Transverse colon (tissue), 4 donors: ENCODE data around the gene GNAO1. TPM values are rescaled to one million over a fixed set of nuclear protein-coding genes. Genes with fewer than 3 reads are reported as not detected.

Experiments used
- DNase-seq: peaks from one replicate; pipeline ENCODE4 v3.0.0-alpha.2; 2019
- H3K27ac ChIP-seq, 4 donors: fragments of 200-600 bp; sonication (generic); 2 replicates each; pipeline ENCODE4 v1.5.1; 2016 to 2018; ENCODE audit warnings: inconsistent platforms in 4 of 4
- H3K27me3 ChIP-seq: fragments of 200-600 bp; sonication (generic); 2 replicates; pipeline ENCODE4 v1.5.1; 2017; ENCODE audit warnings: inconsistent platforms
- H3K36me3 ChIP-seq, 4 donors: fragments of 200-600 bp; sonication (generic); 2 replicates each; pipeline ENCODE4 v1.5.1; 2017 to 2019; ENCODE audit warnings: inconsistent platforms in 4 of 4
- H3K4me1 ChIP-seq, 4 donors: fragments of 200-600 bp; sonication (generic); 2 replicates each; pipeline ENCODE4 v1.5.1; 2017 to 2020; ENCODE audit warnings: inconsistent platforms in 4 of 4
- H3K4me3 ChIP-seq, 4 donors: fragments of 200-600 bp; sonication (generic); 1 replicate in 1 of 4; 2 replicates in 3 of 4; pipeline versions ENCODE4 v1.5.1 to v1.6.1; 2017 to 2019; ENCODE audit warnings: inconsistent platforms in 4 of 4
- H3K9me3 ChIP-seq, 2 donors: fragments of 200-600 bp; sonication (generic); 2 replicates each; pipeline ENCODE4 v1.5.1; 2017 to 2019; ENCODE audit warnings: inconsistent platforms in 2 of 2
- CTCF ChIP-seq, 5 experiments: fragments of 200-600 bp in 3 of 5; fragments of 450-650 bp in 2 of 5; sonication (generic) in 3 of 5; IDR thresholded peaks; 1 replicate in 2 of 5; 2 replicates in 3 of 5; pipeline ENCODE4 v1.5.1; 2016 to 2017; ENCODE audit warnings: antibody characterized with exemption in 5 of 5, inconsistent platforms in 3 of 5, mild to moderate bottlenecking in 2 of 5, moderate library complexity in 1 of 5
- EP300 ChIP-seq: sonication (generic); formaldehyde crosslinking; IDR thresholded peaks from one replicate; pipeline ENCODE4 v1.6.1; 2017; ENCODE audit warnings: antibody characterized with exemption, low read depth
- POLR2A ChIP-seq: fragments of 450-650 bp; IDR thresholded peaks from one replicate; pipeline ENCODE4 v1.6.1; 2016; ENCODE audit warnings: antibody characterized with exemption, mild to moderate bottlenecking, moderate library complexity
- POLR2AphosphoS5 ChIP-seq, 3 donors: sonication (generic); formaldehyde crosslinking; IDR thresholded peaks; one replicate each; pipeline ENCODE4 v1.6.1; 2016; ENCODE audit warnings: antibody characterized with exemption in 3 of 3
- WGBS, 2 donors: methylation state at CpG; one replicate each; pipeline ENCODE4 v1.1.5; 2018; ENCODE audit warnings: low coverage in 1 of 2; 5-methylcytosine and 5-hydroxymethylcytosine counted together
- in situ Hi-C, 4 donors: fragments of 200-750 bp; cut with MboI; loops; one replicate each; pipeline versions ENCODE4 v1.15.0 to v1.15.1; 2017; ENCODE audit warnings: low sequenced_read_pairs in 3 of 4, low pct_ligation_motif_present in 1 of 4, low pct_unique_long_range_greater_than_20kb in 1 of 4
- intact Hi-C: fragments of 100-400 bp; cut with DNase I; formaldehyde crosslinking; loops from one replicate; pipeline ENCODE4 v1.15.1; 2023; ENCODE audit warnings: low total_unique reads
- total RNA-seq, 4 donors: library from RNA; depleted of rRNA; stranded (reverse); fragments of >200 nt; gene quantifications; one replicate each; pipeline ENCODE4 v1.1.0, GENCODE V29; 2016

Gene GNAO1
- total RNA-seq, 4 donors from 2014 or later, result 7.3 to 25.4 (median 11.3) TPM

- Histone ChIP-seq H3K27ac (no peak overlapping the region), H3K9me3 (no peaks in the 10 kb centered on the region), H3K27me3 (no peaks in the 10 kb centered on the region), H3K4me3 (no peak overlapping the region), H3K4me1 (no peaks in the 10 kb centered on the region), H3K36me3 (no peaks in the 10 kb centered on the region)
- intact Hi-C loops (no loop called here), in situ Hi-C loops (no loop called here)
- no peak for DNase-seq
- 79 to 83% methylated on average over 2 to 26 of the region's 27 CpGs for WGBS, 2 donors
- TF ChIP-seq EP300, result no peak
- no peak for TF ChIP-seq CTCF (IDR thresholded peaks at IDR 0.05)
- no peak for TF ChIP-seq POLR2A
- no peak for TF ChIP-seq POLR2AphosphoS5 (IDR thresholded peaks at IDR 0.05)
Observed at GRCh38 chr16:56343661-56344517, 152.6 kb downstream of the GNAO1 start.

GRCh38 chr16:56344518-56345405 lies 153.5 kb downstream of the GNAO1 start:
- Histone ChIP-seq H3K4me1 (no peaks in the 10 kb centered on the region), H3K4me3 (no peak overlapping the region), H3K27me3 (no peaks in the 10 kb centered on the region), H3K36me3 (no peaks in the 10 kb centered on the region), H3K27ac (no peak overlapping the region), H3K9me3 (no peaks in the 10 kb centered on the region)
- in situ Hi-C loops, result no loop called here
- TF ChIP-seq POLR2AphosphoS5 (IDR thresholded peaks at IDR 0.05), result no peak
- intact Hi-C loops, result no loop called here
- DNase-seq, result no peak
- WGBS, 2 donors, result 66 to 100% methylated on average over 1 to 18 of the region's 18 CpGs

GRCh38 chr16:56345406-56346050 lies 154.2 kb downstream of the GNAO1 start:
- H3K9me3 ChIP-seq, result no peaks in the 10 kb centered on the region
- intact Hi-C loops (no loop called here), in situ Hi-C loops (no loop called here)
- WGBS, 2 donors, result 82% methylated on average over 13 of the region's 13 CpGs; no CpG with 5 or more reads in 1 of the 2 donors
- H3K4me3 ChIP-seq, result no peak overlapping the region
- no peaks in the 10 kb centered on the region for H3K36me3 ChIP-seq
- H3K27me3 ChIP-seq, result no peaks in the 10 kb centered on the region
- no peak overlapping the region for H3K27ac ChIP-seq
- no peak for DNase-seq
- no peak for TF ChIP-seq CTCF (IDR thresholded peaks at IDR 0.05)
- TF ChIP-seq EP300, result no peak
- no peak for TF ChIP-seq POLR2AphosphoS5 (IDR thresholded peaks at IDR 0.05)
- TF ChIP-seq POLR2A, result no peak
- H3K4me1 ChIP-seq, result no peaks in the 10 kb centered on the region

- Histone ChIP-seq H3K4me3 (no peak overlapping the region), H3K36me3 (no peaks in the 10 kb centered on the region), H3K9me3 (no peaks in the 10 kb centered on the region), H3K27me3 (no peaks in the 10 kb centered on the region), H3K27ac (no peak overlapping the region), H3K4me1 (no peaks in the 10 kb centered on the region)
- in situ Hi-C loops, result no loop called here
- intact Hi-C loops, result no loop called here
- WGBS, 2 donors, result 92 to 100% methylated on average over 1 to 15 of the region's 15 CpGs
- no peak for DNase-seq
- TF ChIP-seq POLR2AphosphoS5 (IDR thresholded peaks at IDR 0.05) (no peak), POLR2A (no peak), EP300 (no peak), CTCF (IDR thresholded peaks at IDR 0.05) (no peak)
Observed at GRCh38 chr16:56346131-56346890, 155.0 kb downstream of the GNAO1 start.
